Activated effector memory CD4-positive, alpha-beta T cell treated with Interleukin-2 at 50 U/mL for 16 hours (primary cell): Measurements from ENCODE around the gene LAMC3.

Experiments
- DNase-seq: peaks from one replicate; pipeline ENCODE4 v3.0.0-alpha.2; 2020

Gene LAMC3

DNA sequence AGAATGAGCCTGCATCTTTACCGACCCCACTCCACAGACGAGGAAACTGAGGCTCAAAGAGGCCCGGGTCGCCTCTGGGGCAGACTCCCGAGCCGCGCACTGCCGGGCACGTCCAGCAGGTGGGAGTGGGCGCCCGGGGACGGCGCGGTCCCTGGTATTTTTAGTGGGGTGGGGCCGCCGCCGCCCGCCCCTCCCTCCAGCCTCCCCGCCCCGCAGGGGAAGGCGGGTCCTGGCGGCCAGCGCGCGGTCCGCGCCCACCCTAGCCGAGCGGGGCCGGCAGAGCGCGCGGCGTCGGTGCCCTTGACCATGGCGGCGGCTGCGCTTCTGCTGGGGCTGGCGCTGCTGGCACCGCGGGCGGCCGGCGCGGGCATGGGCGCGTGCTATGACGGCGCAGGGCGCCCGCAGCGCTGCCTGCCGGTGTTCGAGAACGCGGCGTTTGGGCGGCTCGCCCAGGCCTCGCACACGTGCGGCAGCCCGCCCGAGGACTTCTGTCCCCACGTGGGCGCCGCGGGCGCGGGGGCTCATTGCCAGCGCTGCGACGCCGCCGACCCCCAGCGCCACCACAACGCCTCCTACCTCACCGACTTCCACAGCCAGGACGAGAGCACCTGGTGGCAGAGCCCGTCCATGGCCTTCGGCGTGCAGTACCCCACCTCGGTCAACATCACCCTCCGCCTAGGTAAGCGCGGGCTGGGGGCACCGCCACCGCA is at the start of gene LAMC3:
Gene LAMC3 (plus strand): TSS at position 266 of the 710 bp plus-strand sequence. CDS start 41 bp downstream, at position 307.
- no peak for DNase-seq

DNA sequence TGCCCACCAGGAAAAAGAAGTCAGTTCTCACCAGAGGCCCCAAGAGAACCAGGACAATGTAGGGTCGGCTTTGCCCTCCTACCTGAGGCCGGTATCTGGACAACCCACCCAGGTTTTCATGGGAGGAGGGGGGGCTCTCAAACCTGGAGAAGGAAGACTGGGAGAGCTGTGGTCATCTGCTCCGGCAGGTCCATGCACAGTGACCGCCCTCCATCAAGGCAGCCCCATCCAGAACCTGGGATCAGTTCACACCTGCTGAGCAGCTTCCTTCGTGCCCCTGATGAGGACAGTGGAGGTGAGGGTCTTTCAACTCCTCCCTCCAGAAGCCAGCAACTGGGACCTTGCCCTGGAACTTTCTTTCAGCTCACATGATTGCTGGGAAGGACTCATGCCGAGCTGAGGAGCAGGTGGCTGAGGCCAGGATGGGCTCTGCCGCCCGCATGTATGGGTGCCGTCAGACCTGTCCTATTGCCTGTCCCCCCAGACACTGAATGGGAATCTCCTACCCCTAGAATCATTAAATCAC is 49.1 kb upstream of the LAMC3 start:
- DNase-seq = no peak

- DNase-seq = no peak
Observed at GRCh38 chr9:130960522-130961378, 48.2 kb upstream of the LAMC3 start.

DNA sequence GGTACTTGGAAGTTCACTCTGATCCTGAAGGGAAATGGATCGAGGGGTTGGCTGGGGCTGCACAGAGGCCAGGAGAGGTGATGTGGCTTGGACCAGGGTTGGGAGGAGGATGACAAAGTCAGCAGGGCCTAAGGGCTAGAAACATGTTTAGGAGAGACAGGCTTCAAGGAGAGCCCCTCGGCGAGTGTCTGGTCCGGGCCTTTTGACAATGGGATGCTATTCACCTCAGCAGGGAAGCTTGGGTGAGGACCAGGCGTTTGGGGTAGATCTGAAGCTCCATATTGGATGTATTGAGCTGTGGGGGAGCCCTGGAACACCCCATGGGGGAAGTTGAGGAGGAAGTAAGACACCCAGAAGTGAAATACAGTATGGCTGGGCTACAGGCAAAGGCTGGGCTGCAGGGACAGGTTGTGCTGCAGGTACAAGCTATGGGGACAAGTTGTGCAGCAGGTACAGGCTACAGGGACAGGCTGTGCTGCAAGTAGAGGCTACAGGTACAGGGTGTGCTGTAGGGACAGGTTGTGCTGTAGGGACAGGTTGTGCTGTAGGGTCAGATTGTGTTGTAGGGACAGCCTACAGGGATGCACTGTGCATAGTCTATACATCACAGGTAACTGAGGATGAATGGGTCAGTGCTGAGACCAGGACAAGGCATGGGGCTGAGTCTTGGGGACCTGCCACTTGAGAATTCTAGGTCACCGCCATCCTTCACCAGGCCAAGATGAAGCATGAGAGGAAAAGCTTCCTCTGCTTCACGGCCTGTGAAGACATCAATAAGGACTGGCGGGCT is 47.3 kb upstream of the LAMC3 start:
- DNase-seq = no peak

GRCh38 chr9:130962418-130963316 is 46.3 kb upstream of the LAMC3 start:
- DNase-seq = no peak

DNA sequence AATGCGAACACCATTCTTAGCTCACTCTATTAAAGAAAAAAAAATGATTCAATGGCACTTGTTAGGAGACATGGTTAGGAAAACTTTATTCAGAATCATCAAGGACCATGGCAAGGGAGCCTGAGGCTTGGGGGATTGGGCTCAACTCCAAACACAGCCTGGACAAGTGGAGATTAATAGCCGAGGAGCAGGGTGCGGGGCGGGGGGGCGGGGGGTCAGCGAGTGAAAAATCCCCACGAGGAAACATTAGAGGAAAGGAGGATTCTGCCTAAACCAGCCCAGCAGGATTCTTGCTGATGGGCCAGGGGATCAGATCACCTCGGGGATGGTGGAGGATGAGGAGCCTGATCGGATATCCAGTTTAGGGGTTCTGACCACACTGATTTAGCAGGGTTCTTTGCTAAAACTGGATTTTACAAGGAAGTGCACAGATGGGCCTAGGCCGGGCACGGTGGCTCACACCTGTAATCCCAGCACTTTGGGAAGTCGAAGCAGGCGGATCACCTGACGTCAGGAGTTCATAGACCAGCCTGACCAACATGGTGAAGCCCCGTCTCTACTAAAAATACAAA is 45.6 kb upstream of the LAMC3 start:
- DNase-seq = no peak

GRCh38 chr9:130963916-130964315 is 45.1 kb upstream of the LAMC3 start:
- DNase-seq = no peak

- no peak for DNase-seq
Observed at GRCh38 chr9:130965680-130966079, 43.3 kb upstream of the LAMC3 start.

DNA sequence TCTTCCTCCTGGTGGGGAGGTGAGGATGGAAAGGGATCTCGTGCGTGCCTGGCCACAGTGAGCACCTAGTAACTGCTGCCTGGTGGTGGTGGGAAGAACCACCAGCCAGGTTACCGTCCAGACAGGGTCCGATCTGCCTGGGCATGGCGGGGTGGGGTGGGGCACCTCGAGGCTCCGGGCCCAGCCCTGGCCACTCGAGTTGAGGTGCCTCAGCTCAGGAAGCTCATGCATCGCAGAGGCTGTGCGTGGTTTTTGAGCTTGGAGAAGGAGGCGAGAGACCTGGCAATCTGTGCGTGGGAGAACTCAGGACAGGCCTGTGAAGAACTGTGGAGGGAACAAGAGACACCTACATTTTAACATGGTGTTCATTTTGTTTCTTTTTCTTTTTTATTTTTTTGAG is 38.9 kb upstream of the LAMC3 start:
- DNase-seq = no peak

DNA sequence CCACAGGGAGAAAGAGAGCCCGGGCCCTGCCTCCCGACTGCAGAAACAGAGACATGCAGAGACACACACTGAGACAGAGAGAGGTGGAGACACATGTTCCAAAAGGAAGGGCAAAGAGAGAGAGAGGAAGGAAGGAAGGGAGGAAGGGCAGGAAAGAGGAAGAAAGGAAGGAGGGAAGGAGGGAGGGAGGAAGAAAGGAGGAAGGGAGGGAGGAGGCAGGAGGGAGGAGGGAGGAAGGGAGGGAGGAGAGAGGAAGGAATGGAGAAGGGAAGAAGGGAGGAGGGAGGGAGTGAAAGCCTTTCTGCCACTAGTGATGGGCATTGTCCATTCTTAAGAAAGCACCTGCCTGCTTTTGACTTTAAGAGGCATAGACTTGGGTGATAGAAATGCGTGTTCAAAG is 38.1 kb upstream of the LAMC3 start:
- no peak for DNase-seq

- DNase-seq = no peak
Observed at GRCh38 chr9:130971294-130971849, 37.6 kb upstream of the LAMC3 start.

- DNase-seq = no peak
Observed at GRCh38 chr9:130972277-130972956, 36.6 kb upstream of the LAMC3 start.

DNA sequence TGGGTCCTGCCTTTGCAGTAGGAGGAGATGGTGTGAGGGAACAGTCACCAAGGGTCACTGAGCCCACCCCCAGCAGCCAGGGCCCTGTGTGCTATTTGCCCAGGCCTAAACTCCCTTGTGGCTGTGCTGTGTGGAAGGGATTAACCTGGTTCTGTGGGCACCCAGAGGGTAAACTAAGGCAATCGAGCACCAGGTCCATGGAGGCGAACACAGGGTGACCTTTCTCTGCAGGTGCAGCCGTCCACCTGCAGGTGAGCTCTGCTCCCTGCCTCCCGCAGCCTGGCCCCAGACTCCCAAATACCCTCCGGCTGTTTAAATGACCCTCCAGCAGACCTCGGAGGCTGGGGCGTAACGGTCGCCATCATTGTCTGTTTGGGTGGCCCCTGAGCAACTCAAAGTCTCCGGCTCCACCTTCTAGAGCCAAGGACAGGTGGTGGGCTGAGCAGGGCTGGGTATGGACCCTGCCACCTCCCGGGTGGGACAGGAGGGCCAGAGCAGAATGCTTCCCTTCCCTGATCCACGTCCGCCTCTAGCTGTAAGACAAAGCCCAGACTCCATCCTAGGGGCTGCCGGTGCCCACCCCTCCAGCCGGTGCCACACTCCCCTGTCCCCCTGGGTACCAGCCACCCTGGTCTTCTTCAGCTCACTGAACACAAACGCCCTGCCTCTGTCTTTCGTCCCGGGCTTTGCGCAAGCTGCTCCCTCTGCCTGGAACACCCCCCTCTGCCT is 35.9 kb upstream of the LAMC3 start:
- DNase-seq = no peak

DNA sequence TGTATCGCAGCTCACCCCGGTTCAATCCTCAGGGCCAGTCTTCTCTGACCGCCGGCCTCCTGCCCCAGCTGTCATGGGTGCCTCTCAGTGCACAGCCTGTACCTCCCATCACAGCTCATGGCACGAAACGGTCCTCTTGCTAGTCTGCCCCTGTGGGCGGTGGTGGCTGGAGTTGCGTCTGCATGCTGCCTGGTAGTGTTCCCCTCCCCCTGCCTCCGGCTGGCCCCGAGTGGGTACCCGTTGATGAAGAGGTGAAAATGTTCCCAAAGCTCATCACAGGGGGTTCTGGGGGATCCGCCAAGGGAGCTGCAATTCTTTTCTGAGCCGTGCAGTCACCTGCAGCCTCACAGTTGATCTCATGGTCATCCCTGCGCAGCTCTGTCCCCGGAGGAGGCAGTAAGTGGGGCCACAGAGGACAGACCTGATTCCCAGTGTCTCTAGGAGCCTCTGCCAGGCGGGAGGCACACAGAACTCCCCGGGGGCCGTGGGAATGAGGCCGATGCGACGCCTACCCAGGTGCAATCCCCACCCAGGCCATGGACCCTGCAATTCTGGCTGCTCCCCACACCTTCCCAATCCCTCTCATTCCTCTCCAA is 35.2 kb upstream of the LAMC3 start:
- no peak for DNase-seq

DNA sequence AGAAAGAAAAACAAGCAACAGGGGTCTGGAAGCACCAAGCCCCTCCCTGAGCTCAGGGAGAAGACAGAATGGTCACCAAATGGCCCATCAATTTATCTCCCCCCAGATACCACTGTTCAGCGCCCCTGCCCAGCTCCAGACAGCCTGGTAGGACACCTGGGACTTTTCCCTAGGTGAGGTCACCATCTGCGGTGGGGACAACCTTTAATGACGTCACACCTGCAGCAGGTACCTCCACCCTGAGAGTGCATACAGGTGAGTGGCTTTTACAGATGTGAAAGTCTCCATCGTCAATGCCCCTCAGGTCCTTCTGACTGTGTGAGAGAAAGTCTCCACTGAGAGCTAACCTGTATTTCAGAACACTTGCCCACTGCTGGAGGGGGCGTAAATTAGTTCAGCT is 34.3 kb upstream of the LAMC3 start:
- DNase-seq = no peak

DNA sequence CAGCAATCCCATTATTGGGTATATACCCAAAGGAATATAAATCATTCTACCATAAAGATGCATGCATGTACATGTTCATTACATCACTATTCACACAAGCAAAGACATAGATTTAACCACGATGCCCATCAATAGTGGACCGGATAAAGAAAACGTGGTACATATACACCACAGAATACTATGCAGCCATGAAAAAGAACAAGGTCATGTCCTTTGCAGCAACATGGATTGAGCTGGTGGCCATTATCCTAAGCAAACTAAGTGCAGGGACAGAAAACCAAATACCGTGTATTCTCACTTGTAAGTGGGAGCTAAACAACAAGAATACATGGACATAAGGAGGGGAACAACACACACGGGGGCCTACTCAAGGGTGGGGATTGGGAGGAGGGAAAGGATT is 33.8 kb upstream of the LAMC3 start:
- DNase-seq = no peak

- DNase-seq = no peak
Observed at GRCh38 chr9:130975932-130976841, 32.8 kb upstream of the LAMC3 start.

DNA sequence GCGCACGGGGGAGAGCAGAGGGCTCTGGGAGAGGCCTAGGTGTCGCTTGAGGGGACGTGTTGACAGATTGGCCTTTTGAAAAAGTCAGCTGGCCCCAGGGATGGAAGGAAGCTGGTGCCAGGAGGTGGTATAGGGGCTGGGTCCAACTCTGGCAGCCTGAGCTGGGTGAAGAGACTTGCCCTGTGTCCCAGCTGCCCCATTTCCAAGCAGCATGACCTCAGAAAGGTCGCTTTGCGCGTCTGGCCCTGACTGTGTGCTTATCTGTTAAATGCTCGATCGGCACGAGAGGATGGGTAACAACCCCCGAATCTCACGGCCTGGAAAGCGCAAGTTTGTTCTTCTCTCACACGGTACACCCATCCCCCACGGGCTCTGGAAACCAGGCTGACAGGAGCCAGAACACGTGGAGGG is 31.2 kb upstream of the LAMC3 start:
- no peak for DNase-seq
